DMS 273 (cell line): ENCODE measurements around the gene NANS.
"Not testable (repeated sequence)": the region's sequence is repeated elsewhere in the genome, so short reads cannot be mapped to it uniquely, and the experiment has no call there.

Experiments used
- DNase-seq: peaks from one replicate; lab custom pipeline; 2025; ENCODE audit not compliant: unreplicated experiment; lab: John Stamatoyannopoulos, UW

Gene NANS

DNA sequence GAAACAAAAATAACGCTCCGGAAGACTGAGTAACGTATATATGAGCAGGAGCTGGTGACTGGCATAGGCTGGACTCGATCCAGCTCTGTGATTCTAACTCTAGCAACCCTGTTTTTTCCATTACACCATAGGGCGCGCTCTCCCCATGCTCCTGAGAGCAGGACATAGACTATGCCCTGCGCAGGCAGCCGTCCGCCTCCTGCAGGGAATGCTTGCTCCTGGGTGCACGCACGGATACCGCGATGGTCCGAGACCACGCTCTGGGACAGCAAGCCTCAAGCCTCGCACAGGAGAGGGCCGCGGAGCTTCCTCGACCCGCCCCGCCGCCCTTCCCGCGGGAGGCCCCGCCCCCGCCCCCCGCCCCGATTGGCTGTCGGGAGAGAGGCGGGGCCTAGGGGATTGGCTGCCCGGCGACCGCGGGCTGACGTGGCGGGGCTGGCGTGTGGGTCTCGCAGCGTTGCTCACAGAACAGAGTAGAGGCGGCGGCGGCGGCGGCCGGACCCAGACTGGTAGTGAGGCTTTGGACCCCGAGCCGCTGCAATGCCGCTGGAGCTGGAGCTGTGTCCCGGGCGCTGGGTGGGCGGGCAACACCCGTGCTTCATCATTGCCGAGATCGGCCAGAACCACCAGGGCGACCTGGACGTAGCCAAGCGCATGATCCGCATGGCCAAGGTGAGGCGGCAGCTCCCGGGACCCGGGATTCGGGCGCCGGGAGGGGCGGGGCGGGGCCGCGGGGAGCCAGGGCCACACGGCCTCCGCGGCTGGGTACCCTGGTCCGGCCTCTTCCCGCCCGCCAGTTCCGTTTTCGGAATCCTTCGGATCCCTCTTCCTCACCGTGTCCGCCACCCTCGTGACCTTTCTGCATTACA, at the start of gene NANS:
TSS of gene NANS (plus strand) at position 464 of the 869 bp plus-strand sequence. CDS start at position 541, 77 bp downstream.
- DNase-seq: peak; percentile 97

DNA sequence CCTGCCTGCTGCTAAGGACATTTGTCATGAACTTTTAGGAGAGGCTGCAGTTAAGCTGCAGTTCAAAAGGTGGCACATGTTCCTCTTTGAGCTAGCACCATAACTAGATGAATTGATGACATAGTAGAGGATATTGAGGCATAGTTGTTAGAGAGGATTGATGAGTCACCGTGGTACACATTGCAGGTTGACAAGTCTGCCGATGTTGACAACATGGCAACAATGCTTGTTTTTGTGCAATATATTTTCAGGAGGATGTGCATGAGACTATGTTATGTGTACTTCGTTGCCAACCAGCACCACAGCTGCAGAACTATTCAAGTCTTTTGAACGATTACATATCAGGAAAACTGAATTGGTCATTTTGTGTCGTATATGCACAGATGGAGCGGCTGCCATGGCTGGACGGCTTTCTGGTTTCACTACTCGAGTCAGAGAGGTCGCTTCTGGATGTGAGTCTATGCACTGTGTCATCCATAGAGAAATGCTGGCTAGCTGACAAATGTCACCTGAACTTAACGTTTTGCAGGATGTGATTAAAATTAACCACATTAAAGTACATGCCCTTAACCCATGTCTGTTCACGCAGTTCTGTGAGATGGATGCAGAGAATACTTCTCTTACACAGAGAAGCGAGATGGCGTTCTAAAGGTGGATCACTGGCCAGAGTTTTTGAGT, 49.1 kb upstream of the NANS start:
- DNase-seq: no peak

DNA sequence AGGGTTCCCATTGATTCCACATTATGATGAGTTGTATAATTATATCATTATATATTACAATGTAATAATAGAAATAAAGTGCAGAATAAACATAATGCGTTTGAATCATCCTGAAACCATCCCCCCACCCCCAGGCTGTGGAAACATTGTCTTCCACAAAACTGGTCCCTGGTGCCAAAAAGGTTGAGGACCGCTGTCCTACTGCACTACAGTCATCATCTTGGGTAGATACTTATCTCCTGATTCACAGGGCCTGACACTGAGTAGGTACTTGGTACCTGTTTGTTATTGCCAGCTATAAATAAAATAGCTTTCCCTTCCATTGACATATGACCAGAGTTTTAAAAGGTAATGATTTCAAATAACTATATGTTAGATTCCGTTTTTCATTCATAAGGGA, 47.8 kb upstream of the NANS start:
- no peak for DNase-seq

- no peak for DNase-seq
Measured at GRCh38 chr9:98009437-98009836, 47.1 kb upstream of the NANS start.

GRCh38 chr9:98009936-98010335, 46.6 kb upstream of the NANS start:
- DNase-seq: no peak

GRCh38 chr9:98010445-98010844, 46.1 kb upstream of the NANS start:
- DNase-seq: peak; percentile 10

GRCh38 chr9:98011122-98011521, 45.4 kb upstream of the NANS start:
- no peak for DNase-seq

DNA sequence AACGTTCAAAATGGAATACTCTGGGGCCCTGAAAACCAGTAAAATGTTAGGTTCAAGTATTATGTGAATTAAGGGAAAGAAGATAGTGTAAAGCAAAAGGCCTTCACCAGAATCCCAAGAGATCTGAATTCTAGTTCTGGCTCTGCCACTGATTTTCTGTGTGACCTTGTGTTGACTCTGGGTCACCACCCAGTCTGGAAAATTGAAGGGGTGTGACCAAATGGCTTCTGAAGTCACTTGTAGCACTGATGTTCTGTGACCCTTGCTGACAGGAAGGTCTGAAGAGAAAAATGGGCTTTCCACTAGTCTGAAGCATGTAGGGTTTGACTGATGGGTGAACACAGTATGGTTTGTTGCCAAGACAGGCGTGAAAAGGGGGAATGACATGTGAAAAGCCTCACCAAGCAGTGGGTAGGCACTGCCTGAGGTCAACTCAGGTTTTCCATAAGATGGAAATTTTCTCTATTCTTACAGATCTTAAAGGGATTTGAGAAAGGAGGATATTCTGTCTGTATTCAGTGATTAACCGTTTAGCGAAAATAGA, 40.3 kb upstream of the NANS start:
- no peak for DNase-seq

GRCh38 chr9:98017306-98017705, 39.2 kb upstream of the NANS start:
- DNase-seq: no peak

GRCh38 chr9:98018347-98018746, 38.2 kb upstream of the NANS start:
- DNase-seq: peak; percentile 34

GRCh38 chr9:98019098-98019497, 37.4 kb upstream of the NANS start:
- peak; percentile 14 for DNase-seq

GRCh38 chr9:98019869-98020268, 36.7 kb upstream of the NANS start:
- not testable (repeated sequence) for DNase-seq

GRCh38 chr9:98020476-98021145, 35.9 kb upstream of the NANS start:
- DNase-seq: peak; percentile 24

DNA sequence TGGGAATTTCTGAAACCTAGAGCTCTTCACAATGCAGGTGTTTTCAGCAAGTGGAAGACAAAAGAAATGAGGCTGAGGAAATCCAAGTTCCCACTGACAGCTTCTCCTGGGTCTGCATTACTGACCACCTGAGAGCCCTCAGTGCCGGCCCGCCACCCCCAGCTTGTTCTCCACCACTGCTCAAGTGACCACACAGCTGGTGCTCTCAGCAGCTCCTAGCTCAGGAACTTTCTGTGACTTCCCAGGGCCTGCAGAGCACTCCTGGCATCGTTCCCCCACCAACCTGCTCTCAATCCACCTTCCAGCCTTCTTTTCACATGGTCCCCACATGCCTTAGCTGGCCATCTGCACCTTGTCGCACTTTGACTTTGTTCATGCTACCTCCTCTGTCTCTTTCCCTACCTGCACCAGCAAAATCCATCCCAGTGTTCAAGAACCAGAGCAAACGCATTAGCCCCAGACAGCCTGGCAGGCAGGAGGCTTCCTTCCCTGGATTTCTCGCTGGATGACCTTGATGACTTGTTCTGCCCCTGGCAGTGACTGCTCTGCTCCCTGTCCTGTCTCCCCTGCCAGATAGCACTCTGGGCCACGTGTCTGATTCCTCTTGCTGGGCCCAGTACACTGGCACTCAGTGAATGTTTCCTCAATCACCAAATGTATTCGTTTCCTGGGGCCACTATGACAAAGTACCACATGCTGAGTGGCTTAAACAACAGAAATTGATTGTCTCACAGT, 35.1 kb upstream of the NANS start:
- no peak for DNase-seq

GRCh38 chr9:98022447-98022846, 34.1 kb upstream of the NANS start:
- DNase-seq: no peak

- no peak for DNase-seq
Measured at GRCh38 chr9:98024702-98025101, 31.8 kb upstream of the NANS start.

DNA sequence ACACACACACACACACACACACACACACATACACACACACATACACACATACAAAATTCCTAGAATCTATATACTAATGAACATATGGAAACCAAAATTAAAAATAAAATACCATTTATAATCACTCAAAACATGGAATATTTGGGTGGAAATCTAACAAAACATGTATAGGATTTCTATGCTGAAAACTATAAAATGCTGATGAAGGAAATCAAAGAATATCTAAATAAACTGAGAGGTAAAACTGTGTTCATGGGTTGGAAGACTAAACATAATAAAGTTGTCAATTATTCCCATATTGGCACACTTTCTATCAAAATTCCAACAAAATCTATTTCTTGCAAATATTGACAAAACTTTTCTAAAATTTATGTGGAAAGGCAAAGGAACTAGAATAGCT, 25.4 kb upstream of the NANS start:
- no peak for DNase-seq

GRCh38 chr9:98031935-98032334, 24.6 kb upstream of the NANS start:
- no peak for DNase-seq

- peak; percentile 94 for DNase-seq
Measured at GRCh38 chr9:98034593-98035546, 21.7 kb upstream of the NANS start.

DNA sequence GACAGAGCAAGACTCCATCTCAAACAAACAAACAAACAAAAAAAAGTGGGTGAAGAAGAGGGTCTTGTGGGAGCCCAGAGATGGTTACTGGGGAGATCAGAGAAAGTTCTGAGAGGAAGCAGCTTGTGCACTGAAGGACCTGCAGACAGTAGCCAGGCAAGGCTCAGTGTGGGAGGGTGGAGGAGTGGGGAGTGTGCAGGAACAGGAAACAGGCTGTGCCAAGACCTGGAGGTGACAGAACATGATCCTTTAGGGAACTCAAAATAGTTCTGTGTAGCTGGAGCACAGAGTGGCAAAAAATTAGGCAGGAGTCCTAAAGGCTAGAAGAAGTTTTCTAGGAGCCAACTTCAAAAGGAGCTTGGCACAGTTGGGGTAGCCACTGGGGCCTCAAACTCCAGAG, 19.2 kb upstream of the NANS start:
- DNase-seq: no peak
